Mucosa of descending colon (tissue), 3 donors: ENCODE results near the gene SNX5. TPM values are rescaled to one million over a fixed set of nuclear protein-coding genes. Genes with fewer than 3 reads are reported as not detected.

Experiments used
- ATAC-seq: fragments of 200-7000 bp; cut with Tn5 transposase; one replicate; pipeline ENCODE4 v1.9.1; 2020; ENCODE audit warnings: mild to moderate bottlenecking, moderate library complexity
- DNase-seq, 3 donors: peaks; one replicate each; pipeline ENCODE4 v3.0.0-alpha.2; 2020
- H3K36me3 ChIP-seq: fragments of 200-600 bp; one replicate; pipeline ENCODE4 v1.8.0; 2021; ENCODE audit warnings: low read depth, mild to moderate bottlenecking
- H3K4me1 ChIP-seq: fragments of 200-600 bp; one replicate; pipeline ENCODE4 v1.8.0; 2021; ENCODE audit warnings: low read depth, mild to moderate bottlenecking
- H3K4me3 ChIP-seq: fragments of 200-600 bp; one replicate; pipeline ENCODE4 v1.8.0; 2021; ENCODE audit warnings: mild to moderate bottlenecking
- H3K9me3 ChIP-seq: fragments of 200-600 bp; one replicate; pipeline ENCODE4 v1.8.0; 2021; ENCODE audit warnings: mild to moderate bottlenecking
- intact Hi-C, 2 donors: fragments of 100-400 bp; cut with DNase I in 1 of 2; cut with micrococcal nuclease in 1 of 2; formaldehyde crosslinking; loops; one replicate each; pipeline versions ENCODE4 v1.11.0 to v1.11.1; 2022; cut with DNase I, micrococcal nuclease
- total RNA-seq, 3 donors: library from RNA; stranded (reverse); fragmentation: NEBNext Ultra II Directional in 2 of 3; extraction: Animal tissue kit (Norgen Biotek cat#: 25700) in 2 of 3; gene quantifications; one replicate each; pipeline versions ENCODE4 v1.2.1 to v1.2.4, GENCODE V29; 2021 to 2023
- TF ChIP-seq, protein P1 (sequence below): fragments of 200-600 bp; IDR thresholded peaks from one replicate; pipeline ENCODE4 v1.8.0; 2022; ENCODE audit warnings: antibody characterized with exemption, mild to moderate bottlenecking
- donor health status: DM: no; HTN: no; CAD: no; lungs with moderate emphysema.
- donor health status: DM: no; HTN: no; CAD: no.
- donor health status: DM: no; HTN: yes; CAD: no.

SNX5 gene
- total RNA-seq, 3 donors from 2014 or later: 70.3 to 117 (median 105) TPM

DNA sequence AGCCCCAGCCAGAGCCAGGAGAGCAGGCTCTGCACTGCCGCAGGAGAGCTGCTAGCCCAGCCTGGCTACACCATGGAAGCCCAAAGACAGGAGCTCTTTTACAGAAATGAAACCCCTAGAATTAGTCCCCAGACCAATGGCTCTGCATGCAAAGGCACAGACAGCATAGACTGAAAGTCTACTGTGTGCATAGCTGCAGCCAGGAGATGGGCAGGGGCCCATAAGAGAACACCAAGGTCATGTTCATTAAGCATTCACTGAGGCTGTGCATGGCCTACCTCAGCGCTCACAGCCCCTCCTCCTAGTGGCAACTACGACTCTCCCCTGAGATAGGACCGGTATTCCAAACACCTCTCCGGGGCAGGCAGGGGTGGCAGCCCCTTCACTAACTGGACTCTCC, 34.9 kb downstream of the SNX5 start:
- peaks cover 26% of the 10 kb centered on the region for H3K4me1 ChIP-seq
- no peaks in the 10 kb centered on the region for H3K9me3 ChIP-seq
- TF ChIP-seq, protein P1, sequence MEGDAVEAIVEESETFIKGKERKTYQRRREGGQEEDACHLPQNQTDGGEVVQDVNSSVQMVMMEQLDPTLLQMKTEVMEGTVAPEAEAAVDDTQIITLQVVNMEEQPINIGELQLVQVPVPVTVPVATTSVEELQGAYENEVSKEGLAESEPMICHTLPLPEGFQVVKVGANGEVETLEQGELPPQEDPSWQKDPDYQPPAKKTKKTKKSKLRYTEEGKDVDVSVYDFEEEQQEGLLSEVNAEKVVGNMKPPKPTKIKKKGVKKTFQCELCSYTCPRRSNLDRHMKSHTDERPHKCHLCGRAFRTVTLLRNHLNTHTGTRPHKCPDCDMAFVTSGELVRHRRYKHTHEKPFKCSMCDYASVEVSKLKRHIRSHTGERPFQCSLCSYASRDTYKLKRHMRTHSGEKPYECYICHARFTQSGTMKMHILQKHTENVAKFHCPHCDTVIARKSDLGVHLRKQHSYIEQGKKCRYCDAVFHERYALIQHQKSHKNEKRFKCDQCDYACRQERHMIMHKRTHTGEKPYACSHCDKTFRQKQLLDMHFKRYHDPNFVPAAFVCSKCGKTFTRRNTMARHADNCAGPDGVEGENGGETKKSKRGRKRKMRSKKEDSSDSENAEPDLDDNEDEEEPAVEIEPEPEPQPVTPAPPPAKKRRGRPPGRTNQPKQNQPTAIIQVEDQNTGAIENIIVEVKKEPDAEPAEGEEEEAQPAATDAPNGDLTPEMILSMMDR: no peak
- ATAC-seq (no peak), DNase-seq (no peak)
- intact Hi-C loops: no loop called here
- no peaks in the 10 kb centered on the region for H3K36me3 ChIP-seq
- H3K4me3 ChIP-seq: no peak overlapping the region

DNA sequence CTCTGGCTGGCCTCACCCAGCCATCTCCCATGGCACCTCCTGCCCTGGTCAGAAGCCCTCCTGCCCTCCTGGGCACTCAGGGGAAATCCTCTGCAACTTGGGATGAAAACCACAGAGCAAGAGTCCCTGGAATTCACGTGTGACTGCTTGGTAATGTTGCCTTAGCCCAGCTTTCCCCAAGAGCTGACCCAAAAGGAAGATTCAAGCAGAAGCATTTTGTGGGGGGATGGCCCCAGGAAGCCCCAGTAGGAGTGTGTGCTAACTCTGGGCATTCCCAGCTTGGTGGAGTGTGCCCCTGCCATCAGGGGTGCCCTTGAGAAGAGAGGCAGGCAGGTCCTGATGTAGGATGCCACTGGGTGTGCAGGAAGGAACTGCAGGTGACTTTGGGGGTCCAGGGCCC, 35.5 kb downstream of the SNX5 start:
- H3K4me1 ChIP-seq: peaks cover 30% of the 10 kb centered on the region
- DNase-seq: no peak
- H3K9me3 ChIP-seq: no peaks in the 10 kb centered on the region
- H3K36me3 ChIP-seq: no peaks in the 10 kb centered on the region
- intact Hi-C loops: no loop called here
- ATAC-seq: no peak
- TF ChIP-seq, protein P1: no peak
- no peak overlapping the region for H3K4me3 ChIP-seq

DNA sequence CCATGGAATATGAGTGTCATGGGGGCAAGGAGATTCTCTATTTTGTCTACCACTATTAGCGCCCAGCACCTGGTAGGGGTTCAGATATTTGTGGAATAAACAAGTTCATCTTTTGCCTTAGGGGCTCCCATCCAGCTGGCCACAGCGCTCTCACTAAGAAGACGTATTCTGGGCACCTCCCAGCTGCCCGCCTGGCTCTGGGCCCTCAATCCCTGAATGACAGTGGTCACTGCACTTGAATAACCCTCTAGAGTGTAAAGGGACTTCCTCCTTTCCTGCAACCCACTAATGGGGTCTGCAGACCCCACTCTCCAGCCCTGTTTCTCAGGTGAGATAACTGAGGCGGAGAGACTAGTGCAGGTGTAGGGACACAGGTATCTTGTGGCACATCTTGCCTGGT, 36.2 kb downstream of the SNX5 start:
- Histone ChIP-seq H3K4me1 (peaks cover 32% of the 10 kb centered on the region), H3K9me3 (no peaks in the 10 kb centered on the region), H3K36me3 (no peaks in the 10 kb centered on the region), H3K4me3 (no peak overlapping the region)
- TF ChIP-seq, protein P1: no peak
- no peak for DNase-seq
- intact Hi-C loops: no loop called here
- no peak for ATAC-seq

DNA sequence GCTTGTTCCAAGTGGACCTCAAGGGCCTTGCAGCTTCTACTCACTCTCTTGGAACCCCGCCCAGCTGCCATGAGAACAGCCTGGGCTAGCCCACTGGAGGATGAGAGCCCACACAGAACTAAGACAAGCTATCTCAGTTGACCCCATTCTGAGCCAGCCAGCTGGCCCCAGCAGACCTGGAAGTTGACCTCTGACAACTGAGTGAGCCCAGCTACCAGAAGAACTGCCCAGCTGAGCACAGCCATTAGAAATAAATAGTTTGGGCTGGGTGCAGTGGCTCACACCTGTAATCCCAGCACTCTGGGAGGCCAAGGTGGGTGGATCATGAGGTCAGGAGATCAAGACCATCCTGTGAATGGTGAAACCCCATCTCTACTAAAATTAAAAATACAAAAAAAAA, 37.1 kb downstream of the SNX5 start:
- DNase-seq: no peak
- no peak for ATAC-seq
- H3K4me3 ChIP-seq: no peak overlapping the region
- intact Hi-C loops: no loop called here
- H3K4me1 ChIP-seq: peaks cover 31% of the 10 kb centered on the region
- TF ChIP-seq, protein P1: no peak
- no peaks in the 10 kb centered on the region for H3K36me3 ChIP-seq
- H3K9me3 ChIP-seq: no peaks in the 10 kb centered on the region

DNA sequence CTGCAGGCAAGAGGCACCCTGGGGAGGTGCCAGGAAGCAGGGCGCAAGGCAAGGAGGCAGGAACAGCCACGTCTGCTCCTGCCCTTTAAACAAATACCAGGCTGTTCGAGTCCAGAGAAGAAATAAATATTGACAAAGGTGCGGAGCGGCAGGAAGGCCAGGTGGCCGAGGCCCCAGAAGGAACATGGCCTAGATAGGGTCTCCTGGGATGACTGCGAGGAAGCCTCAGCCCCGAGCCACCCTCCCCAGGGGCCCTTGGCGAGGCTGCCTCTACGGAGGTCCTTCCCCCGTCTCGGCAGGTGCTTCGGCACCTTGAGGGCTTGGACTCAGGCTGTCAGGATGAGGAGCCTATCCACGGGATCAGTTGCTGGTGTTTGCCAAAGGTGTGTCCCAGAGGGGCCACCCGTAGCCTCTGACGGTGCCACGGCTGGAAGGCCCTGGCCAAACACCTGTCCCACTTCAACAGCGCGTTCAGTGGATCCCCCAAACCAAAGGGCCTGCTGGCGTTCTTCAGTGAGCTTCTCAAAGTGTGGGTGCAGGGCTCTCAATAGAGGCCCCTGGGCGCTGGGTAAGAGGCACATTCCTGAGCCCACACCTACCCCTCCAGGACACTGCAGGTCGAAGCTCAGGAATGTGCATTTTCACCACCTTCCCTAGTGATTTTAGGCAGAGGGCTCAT, 39.8 kb downstream of the SNX5 start:
- Histone ChIP-seq H3K4me1 (peaks cover 51% of the 10 kb centered on the region), H3K9me3 (no peaks in the 10 kb centered on the region), H3K36me3 (no peaks in the 10 kb centered on the region), H3K4me3 (no peak overlapping the region)
- TF ChIP-seq, protein P1: no peak
- peak; percentile 78 for ATAC-seq
- DNase-seq: peak; percentile 76 to 83 (median 80)
- intact Hi-C loops: no loop called here

DNA sequence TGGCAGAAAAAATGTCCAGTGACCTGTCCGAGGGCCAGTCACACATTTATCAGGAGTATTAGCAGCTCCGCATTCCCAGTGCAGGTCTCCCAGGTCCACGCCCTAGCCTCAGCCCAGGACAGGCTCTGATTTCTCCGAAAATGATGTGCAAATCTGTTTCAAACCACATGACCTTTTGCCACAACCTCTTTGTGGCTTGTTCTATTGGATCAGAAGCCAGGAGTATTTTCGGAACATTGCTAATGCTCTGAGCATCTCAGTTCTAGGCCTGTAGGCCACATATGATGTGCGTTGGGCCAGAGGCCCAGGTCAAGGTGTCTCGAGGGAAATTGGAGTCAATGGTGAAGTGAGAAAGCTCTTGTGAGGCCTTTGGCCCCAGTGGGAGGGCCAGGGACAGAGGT, 40.4 kb downstream of the SNX5 start:
- Histone ChIP-seq H3K4me1 (peaks cover 51% of the 10 kb centered on the region), H3K9me3 (no peaks in the 10 kb centered on the region), H3K36me3 (no peaks in the 10 kb centered on the region), H3K4me3 (no peak overlapping the region)
- DNase-seq (no peak), ATAC-seq (peak; percentile 1)
- intact Hi-C loops: no loop called here
- TF ChIP-seq, protein P1: no peak
